A549 treated with Mapracorat at 1 μM for 4 hours (cell line): ENCODE data around the gene CPXM1. TPM values are rescaled to one million over a fixed set of nuclear protein-coding genes. Genes with fewer than 3 reads are reported as not detected.

Experiments used
- total RNA-seq: library from RNA; stranded (reverse); fragments of 200-300 nt; extraction: Qiagen RNA extraction; gene quantifications from 5 replicates; pipeline ENCODE4 v1.2.3, GENCODE V29; 2022

CPXM1 gene
- total RNA-seq, result not detected in 5 replicates

DNA sequence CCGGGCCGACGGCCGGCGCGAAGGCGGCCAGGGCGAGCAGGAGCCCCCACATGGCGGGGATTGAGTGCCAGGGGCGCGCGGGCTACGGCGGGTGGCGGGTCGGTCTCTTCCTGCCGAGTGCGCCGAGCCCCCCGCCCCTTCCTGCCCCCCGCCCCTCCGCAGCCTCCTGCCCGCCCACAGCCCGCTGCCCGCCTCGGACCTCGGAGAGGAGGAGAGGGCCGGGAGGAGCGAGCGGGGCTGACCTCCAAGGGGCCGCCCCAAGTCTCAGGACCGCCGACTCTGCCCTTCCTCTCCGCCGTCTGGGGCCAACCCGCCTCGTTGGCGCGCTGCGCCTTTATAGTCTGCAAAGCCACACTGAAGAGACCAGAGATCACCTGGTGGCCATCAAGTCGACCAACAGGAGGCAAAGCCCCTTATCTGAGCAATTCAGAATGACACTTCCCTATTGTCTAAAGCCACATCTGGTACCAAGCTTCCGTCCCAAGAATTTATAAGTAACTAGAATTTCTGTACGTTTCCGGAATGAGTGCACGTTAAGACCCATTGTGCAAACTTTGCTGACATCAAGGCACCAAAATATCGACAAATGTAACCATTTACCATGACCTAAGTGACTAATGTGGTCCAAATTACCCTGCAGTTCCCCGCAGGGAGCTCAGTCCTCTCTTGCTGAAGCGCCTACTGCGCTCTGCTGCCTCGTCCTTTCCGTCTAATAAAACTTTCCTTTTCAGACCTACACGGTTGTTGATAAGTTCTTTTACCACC is at the start of gene CPXM1:
TSS of gene CPXM1 (minus strand) at position 107 of the 765 bp plus-strand sequence. CDS start at position 52, 55 bp downstream.

DNA sequence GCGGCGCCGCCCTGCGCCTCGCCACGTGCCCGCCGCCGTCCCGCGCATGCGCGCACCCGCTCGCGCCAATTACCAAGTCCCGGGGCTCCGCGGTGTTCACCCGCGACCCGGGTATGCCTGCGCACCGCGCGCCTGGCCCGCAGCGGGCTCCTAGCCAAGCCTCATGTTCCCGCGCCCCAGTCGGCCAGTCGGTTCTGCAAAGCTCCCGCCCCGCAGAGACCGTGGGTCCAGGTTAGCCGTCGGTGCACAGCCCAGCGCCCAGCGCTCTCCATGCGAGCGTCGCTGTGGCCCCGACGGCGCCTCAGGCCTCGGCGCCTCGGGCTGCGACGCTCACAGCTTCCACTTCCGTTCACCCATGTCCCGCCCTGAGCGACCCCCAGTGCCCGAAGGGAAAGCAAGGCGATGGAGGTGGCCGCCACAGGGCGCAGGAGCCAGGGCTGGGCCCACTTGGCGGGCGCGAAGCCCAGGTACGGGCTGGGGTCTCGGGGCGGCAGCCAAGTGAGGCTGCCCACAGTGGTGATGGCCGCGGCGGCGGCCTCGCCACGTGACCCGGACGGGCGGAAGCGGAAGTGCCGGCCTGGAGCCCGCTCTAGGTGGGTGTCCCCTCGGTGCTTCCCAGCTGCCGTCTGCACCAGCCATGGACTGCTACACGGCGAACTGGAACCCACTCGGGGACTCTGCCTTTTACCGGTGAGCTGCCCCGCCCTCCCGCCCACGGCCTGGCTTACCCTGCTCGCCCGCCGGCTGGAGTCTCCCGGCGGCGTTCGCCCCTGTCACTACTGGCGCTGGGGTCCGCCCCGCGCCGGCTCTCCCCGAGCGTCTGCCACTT is 39.9 kb upstream of the CPXM1 start, which contains the start of the genes PCED1A and VPS16:
TSS of gene PCED1A (minus strand) at position 518 of the 829 bp plus-strand sequence. CDS start 743 bp downstream, outside the sequence.
TSS of gene VPS16 (plus strand) at position 608 of the 829 bp plus-strand sequence. CDS start at position 638, 30 bp downstream.

DNA sequence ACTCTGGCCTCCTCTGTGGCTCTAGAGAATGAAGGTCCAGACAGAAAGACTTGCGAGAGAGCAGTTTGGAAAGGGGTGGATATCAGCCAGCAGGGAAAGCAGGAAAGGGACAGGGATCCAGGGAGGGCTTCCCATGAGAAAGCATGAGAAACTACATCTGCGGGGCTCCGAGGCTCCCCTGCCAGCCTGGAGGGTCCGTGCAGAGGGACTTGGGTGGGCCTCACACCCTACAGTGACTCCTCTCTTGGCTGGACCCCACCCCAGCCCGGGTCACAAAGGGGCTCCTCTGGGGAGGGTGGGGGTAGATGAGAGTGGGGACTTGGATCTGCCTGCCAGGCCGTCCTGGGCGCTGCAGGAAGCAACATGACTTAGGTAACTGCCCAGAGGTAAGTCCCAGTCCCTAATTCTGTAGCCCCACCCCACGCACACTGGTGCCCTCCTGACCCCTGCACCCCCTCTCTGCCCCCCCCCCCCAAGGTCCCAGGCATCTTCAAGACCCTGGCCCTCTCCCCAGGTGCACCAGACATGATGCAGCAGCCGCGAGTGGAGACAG is 15.7 kb upstream of the CPXM1 start, which contains the start of gene TMEM239:
TSS of gene TMEM239 (plus strand) at position 335 of the 553 bp plus-strand sequence. CDS start at position 526, 191 bp downstream.

DNA sequence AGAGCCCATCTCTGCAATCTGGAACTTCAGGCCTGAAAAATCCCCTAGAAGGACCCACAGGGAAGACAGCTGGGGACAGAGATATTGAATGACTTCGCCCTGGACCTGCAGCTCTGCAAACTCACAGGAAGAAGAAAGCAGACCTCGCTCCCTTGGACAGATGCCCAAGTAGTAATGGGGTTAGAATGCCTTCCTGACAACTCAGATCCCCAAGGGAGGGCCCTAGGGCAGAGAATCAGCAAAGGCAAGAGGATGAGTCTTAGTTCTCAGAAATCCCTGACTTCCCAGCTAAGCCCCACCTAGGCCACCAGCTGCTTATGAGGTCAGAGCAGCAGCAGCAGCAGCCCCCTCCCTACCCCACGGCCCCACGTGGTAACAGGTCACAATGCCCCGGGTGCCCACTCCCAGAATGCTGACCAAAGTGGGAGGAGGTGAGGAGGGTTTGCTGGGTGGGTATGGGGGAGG is 14.2 kb upstream of the CPXM1 start, which contains the start of gene C20orf141:
TSS of gene C20orf141 (plus strand) at position 401 of the 465 bp plus-strand sequence. CDS start 198 bp downstream, outside the sequence.

Other genes with a start within 250 kb of the CPXM1 start
- 567 to 662 TPM (median 613 TPM) in 5 replicates for gene NOP56, start 148.0 kb downstream of the CPXM1 start, total RNA-seq
- 128 to 140 TPM (median 137 TPM) in 5 replicates for gene IDH3B, start 136.4 kb downstream of the CPXM1 start, total RNA-seq
- gene EBF4, start 107.8 kb downstream of the CPXM1 start, total RNA-seq, result 2.9 to 4.0 TPM (median 3.0 TPM) in 5 replicates
- 0.39 to 0.49 TPM in 2 of 5 replicates, not detected in the others for gene C20orf141, start 14.4 kb upstream of the CPXM1 start, total RNA-seq
- gene TMEM239, start 15.7 kb upstream of the CPXM1 start, total RNA-seq, result not detected in 5 replicates
- gene PCED1A, start 40.0 kb upstream of the CPXM1 start, total RNA-seq, result 17.6 to 28.9 TPM (median 26.2 TPM) in 5 replicates
- 24.5 to 36.5 TPM (median 33.8 TPM) in 5 replicates for gene VPS16, start 40.1 kb upstream of the CPXM1 start, total RNA-seq
- 33.7 to 41.1 TPM (median 38.3 TPM) in 5 replicates for gene PTPRA, start 72.9 kb upstream of the CPXM1 start, total RNA-seq
- 0.41 TPM in 1 of 5 replicates, not detected in the others for gene GNRH2, start 243.0 kb upstream of the CPXM1 start, total RNA-seq
- 107 to 165 TPM (median 150 TPM) in 5 replicates for gene MRPS26, start 245.4 kb upstream of the CPXM1 start, total RNA-seq